ENCODE measurements around the gene FAM161B. TPM values are rescaled to one million over a fixed set of nuclear protein-coding genes. Genes with fewer than 3 reads are reported as not detected.
A peak's percentile ranks its signal among the peaks of the same experiment; 100 is the strongest.

The FAM161B gene
- total RNA-seq, 1 experiment from 2014 or later, result 2.2 TPM

GRCh38 chr14:73955674-73956073, 5.8 kb upstream of the FAM161B start:
- CTCF ChIA-PET, result no interaction called here
- Histone ChIP-seq H3K27me3 (ENCODE audit: control insufficient read depth, insufficient read depth, low read length) (no peaks in the 10 kb centered on the region), H3K27ac (ENCODE audit: low read length) (no peak overlapping the region), H3K9me3 (ENCODE audit: control insufficient read depth, insufficient read depth, low read depth, low read length) (no peaks in the 10 kb centered on the region), H3K4me1 (ENCODE audit: control insufficient read depth, insufficient read depth, low read length) (no peaks in the 10 kb centered on the region), H3K36me3 (ENCODE audit: control insufficient read depth, insufficient read depth, low read length) (peaks cover 3% of the 10 kb centered on the region), H3K4me3 (ENCODE audit: low read depth in 2 of 2, low read length in 2 of 2) (no peak overlapping the region)
- POLR2A ChIA-PET, result no interaction called here
- intact Hi-C loops (cut with micrococcal nuclease; ENCODE audit: unreplicated experiment), result no loop called here
- in situ Hi-C loops (cut with HindIII; ENCODE audit: low pct_unique_long_range_greater_than_20kb, low sequenced_read_pairs), result no loop called here
- ATAC-seq, result no peak
- TF ChIP-seq CTCF (IDR thresholded peaks at IDR 0.05) (no peak), SIN3A (IDR thresholded peaks at IDR 0.05; ENCODE audit: borderline replicate concordance, insufficient read depth, low read depth, low read length) (no peak), POLR2AphosphoS5 (IDR thresholded peaks at IDR 0.05; ENCODE audit: low read depth, low read length) (no peak)
- BruUV-seq (replicated peaks), result no TSS peak
- no peak for DNase-seq (ENCODE audit: low read depth, low spot score)

DNA sequence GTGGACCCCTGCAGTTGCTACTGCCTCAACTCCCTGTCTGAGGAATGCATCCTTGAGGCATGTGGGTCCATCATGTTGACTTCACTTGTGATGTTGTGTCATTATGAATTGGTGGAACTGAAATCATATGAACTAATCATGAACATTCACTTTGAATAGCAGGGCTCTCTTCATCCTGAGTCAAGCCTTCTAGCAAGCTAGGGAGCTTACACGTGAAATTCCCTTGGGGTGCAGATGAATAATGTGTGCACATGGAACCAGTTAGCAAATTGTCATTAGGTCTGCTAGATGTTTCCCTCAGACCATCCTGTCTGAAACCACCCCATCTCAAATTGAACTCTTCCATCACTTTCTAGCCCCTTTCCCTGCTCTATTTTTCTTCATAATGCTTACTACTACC, 3.8 kb upstream of the FAM161B start:
- no peak overlapping the region for H3K27ac ChIP-seq (ENCODE audit: low read length)
- ATAC-seq, result no peak
- H3K4me1 ChIP-seq (ENCODE audit: control insufficient read depth, insufficient read depth, low read length), result no peaks in the 10 kb centered on the region
- ChIA-PET POLR2A (interaction anchor here (0.5 kb wide), 1 partner anchor 64 kb away, joined by 5 read pairs; no protein-coding TSS in a partner anchor), CTCF (no interaction called here)
- no peak overlapping the region for H3K4me3 ChIP-seq (ENCODE audit: low read depth in 2 of 2, low read length in 2 of 2)
- peaks cover 3% of the 10 kb centered on the region for H3K36me3 ChIP-seq (ENCODE audit: control insufficient read depth, insufficient read depth, low read length)
- TSS peak; percentile 33 for BruUV-seq (replicated peaks)
- in situ Hi-C loops (cut with HindIII; ENCODE audit: low pct_unique_long_range_greater_than_20kb, low sequenced_read_pairs), result no loop called here
- no peak for DNase-seq (ENCODE audit: low read depth, low spot score)
- intact Hi-C loops (cut with micrococcal nuclease; ENCODE audit: unreplicated experiment), result no loop called here
- H3K9me3 ChIP-seq (ENCODE audit: control insufficient read depth, insufficient read depth, low read depth, low read length), result no peaks in the 10 kb centered on the region
- no peaks in the 10 kb centered on the region for H3K27me3 ChIP-seq (ENCODE audit: control insufficient read depth, insufficient read depth, low read length)
- TF ChIP-seq POLR2AphosphoS5 (IDR thresholded peaks at IDR 0.05; ENCODE audit: low read depth, low read length) (no peak), TCF7L2 (IDR thresholded peaks at IDR 0.05; ENCODE audit: low read depth, low read length) (no peak), CTCF (IDR thresholded peaks at IDR 0.05) (no peak), SIN3A (IDR thresholded peaks at IDR 0.05; ENCODE audit: borderline replicate concordance, insufficient read depth, low read depth, low read length) (no peak)
- TF ChIP-seq, protein P1, sequence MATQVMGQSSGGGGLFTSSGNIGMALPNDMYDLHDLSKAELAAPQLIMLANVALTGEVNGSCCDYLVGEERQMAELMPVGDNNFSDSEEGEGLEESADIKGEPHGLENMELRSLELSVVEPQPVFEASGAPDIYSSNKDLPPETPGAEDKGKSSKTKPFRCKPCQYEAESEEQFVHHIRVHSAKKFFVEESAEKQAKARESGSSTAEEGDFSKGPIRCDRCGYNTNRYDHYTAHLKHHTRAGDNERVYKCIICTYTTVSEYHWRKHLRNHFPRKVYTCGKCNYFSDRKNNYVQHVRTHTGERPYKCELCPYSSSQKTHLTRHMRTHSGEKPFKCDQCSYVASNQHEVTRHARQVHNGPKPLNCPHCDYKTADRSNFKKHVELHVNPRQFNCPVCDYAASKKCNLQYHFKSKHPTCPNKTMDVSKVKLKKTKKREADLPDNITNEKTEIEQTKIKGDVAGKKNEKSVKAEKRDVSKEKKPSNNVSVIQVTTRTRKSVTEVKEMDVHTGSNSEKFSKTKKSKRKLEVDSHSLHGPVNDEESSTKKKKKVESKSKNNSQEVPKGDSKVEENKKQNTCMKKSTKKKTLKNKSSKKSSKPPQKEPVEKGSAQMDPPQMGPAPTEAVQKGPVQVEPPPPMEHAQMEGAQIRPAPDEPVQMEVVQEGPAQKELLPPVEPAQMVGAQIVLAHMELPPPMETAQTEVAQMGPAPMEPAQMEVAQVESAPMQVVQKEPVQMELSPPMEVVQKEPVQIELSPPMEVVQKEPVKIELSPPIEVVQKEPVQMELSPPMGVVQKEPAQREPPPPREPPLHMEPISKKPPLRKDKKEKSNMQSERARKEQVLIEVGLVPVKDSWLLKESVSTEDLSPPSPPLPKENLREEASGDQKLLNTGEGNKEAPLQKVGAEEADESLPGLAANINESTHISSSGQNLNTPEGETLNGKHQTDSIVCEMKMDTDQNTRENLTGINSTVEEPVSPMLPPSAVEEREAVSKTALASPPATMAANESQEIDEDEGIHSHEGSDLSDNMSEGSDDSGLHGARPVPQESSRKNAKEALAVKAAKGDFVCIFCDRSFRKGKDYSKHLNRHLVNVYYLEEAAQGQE (IDR thresholded peaks at IDR 0.05; ENCODE audit: insufficient read depth in 1 of 2, low read depth in 2 of 2, low read length in 1 of 2), result no peak
